Measurements from ENCODE around the gene LRRC14B.

Gene LRRC14B

GRCh38 chr5:176296-176823 lies 14.9 kb upstream of the LRRC14B start:
- DNase-seq, result no peak

DNA sequence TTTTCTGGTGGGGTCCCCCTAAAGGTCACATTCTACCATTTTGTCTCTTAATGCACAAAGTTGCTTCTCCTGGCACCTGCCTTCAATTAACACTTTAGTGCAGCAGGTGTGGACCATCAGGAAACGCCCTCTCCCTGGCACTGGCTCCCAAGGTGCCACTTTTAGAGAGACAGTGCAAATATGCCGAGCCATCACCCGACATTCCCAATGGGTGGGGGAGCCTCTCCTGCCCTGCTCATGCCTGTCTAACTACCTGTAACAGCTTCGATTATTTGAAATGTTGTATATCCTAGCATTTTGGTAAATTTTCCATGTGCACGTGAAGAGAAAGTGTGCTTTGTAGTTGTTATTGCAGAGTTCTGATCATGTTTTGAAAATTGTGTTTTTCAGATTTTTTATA lies 13.2 kb upstream of the LRRC14B start:
- no peak for DNase-seq

DNA sequence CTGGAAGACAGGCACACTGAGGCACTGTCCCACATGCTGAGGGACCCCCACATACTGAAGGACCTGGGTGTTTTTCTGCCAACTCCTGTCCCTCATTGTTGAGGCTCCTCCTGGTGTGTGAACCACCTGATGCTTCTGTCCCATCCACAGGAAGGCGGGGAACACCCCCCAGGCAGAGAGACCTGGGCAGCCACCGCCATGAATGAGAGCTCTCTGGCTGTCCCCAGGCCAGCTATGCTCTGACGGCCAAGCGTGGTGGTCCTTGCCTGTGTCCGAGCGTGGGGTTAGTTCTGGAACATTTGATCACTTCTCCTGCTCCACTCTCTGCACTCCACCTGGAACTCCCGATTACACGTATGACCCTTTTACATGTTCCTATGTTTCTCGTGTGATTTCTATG lies 11.9 kb upstream of the LRRC14B start:
- DNase-seq, result no peak

- DNase-seq, result no peak
Measured at GRCh38 chr5:180286-180918, 10.9 kb upstream of the LRRC14B start.

DNA sequence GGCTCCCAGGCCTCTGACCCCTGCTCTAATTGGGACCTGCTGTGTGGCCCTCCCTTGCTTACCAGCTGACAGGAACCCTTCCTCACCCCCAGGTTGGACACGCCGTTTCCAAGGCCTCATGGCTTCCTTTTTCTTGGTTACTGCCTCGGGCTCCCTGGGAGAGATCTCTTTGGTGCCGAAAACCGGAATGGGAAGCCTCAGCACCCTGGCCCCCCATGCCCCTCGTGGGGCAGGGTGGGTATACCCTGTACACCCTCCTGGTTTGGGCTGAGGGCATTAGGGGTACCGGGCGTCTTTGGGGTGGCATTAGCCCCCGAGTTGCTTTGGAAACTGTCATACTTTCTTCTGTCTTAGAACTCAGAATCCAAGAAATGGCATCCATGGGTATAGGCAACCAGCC lies 10.1 kb upstream of the LRRC14B start:
- no peak for DNase-seq

GRCh38 chr5:181566-181965 lies 9.7 kb upstream of the LRRC14B start:
- no peak for DNase-seq

- DNase-seq, result no peak
Measured at GRCh38 chr5:182126-182525, 9.2 kb upstream of the LRRC14B start.

DNA sequence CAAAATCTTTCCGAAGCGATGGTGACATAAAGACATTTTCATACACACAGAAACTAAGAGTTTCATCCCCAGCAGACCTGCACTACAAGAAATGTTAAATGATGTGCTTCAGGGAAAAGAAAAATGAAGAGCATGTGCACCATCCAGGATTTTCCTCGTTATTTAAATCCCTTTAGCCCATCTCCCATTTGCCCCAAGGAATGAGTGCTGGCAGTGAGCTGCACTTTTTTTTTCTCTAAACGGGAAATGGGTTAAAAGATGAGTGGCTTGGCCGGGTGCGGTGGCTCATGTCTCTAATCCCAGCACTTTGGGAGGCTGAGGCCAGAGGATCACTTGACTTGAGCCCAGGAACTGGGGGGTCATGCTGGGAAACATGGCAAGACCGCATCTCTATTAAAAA lies 6.8 kb upstream of the LRRC14B start:
- DNase-seq, result no peak

DNA sequence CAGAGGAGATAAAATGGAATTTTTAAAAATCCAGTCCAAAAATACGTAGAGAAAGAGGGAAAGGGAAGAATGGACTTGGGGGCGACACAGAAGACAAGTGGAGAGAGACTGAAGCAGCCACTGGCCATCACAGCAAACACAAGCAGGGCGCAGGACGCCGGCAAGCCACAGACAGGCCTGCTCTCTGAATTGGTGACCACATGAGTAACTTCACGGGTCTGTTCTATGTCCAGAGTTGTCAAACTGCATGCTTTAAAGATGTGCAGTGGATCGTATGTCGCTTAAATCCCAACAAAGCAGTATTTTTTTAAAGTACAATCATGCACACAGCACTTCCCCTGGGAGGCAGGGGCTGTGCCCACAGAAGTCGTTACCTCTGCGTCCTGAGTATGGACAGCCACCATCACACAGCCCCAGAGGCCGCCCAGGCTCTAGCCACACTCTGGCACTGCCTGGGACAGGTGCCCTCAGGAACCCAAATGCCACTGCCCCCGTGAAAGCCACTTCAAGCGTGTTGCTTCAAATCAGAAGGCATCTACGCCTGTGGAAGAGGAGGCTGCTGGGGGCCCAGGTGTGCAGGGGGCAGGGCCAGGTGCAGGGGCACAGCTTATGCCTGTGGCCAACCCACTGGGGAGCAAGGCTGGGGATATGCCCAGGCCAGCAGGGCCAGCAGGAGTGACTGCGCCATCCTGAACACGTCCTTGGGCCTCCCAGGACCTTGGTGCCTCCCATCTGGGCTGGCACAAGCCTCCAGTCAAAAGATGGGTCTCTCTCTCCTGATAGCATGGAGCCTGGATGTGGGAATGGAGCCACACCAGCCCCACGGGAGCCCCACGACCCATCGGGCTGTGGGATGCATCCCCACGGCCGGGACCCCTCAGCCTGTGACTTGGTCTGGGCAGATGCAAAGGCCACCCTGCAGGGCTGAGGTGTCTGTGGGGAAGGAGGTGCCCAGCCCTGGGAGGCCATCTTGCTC lies 5.9 kb upstream of the LRRC14B start:
- no peak for DNase-seq

GRCh38 chr5:186091-187041 lies 4.9 kb upstream of the LRRC14B start:
- DNase-seq, result no peak

DNA sequence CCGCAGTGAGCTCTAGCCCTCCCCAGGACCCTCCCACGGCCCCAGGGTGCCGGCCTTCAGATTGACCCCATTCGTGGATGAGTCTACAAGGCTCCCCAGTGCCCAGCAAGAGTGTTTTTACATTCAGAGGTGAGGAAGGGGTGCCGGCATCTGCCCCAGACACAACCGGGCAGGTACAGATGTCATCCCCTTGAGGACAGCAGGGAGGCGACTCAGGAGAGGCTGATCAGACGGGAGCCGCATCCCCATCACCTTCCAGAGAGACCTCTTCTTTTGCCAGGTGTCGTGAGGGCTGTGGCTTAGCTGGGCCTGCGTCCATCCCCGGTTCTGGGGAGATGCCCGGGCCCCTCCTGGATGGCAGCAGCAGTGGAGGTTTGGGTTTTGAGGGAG lies 4.3 kb upstream of the LRRC14B start:
- no peak for DNase-seq

GRCh38 chr5:187617-188451 lies 3.5 kb upstream of the LRRC14B start:
- no peak for DNase-seq

- no peak for DNase-seq
Measured at GRCh38 chr5:188488-189481, 2.5 kb upstream of the LRRC14B start.

DNA sequence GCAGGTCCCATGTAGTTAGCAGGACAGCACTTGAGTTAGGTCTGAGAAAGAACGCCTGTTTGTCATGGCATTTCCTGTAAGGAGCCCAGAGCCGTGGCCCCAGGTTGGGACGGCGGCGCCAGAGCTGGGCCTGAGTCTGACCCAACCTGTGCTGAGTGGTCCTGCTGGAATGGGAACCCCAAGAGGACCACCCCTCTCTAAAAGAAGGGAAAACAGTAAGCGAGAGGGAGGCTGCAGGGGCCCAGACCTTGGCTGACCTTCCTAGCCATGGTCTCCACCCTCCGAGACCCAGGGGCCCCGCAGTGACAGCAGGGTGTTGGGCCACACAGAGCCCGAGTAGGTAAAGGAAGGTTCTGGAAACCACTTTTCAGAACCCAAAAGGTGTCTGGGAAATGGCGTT lies 1.8 kb upstream of the LRRC14B start:
- no peak for DNase-seq

DNA sequence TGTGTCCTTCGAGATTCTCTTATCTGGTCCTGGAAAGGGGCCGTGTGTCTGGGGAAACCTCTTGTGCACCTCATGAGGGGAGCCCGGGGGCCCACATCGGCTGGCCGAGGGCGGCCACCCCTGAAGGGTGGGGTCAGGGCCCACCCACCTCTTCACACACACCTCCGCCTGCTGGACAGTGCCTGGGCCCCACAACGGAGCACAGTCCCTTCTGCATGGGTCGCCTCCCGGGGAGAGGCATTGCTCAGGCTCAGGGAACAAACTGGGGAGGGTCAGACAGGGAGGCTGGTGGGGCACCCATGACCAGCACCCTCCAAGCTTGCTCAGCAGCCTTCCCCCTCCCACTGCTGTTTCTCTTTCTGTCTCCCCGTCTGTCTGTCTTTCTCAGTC lies 1.3 kb upstream of the LRRC14B start:
- DNase-seq, result no peak

- DNase-seq, result no peak
Measured at GRCh38 chr5:190366-191035, 794 bp upstream of the LRRC14B start.

DNA sequence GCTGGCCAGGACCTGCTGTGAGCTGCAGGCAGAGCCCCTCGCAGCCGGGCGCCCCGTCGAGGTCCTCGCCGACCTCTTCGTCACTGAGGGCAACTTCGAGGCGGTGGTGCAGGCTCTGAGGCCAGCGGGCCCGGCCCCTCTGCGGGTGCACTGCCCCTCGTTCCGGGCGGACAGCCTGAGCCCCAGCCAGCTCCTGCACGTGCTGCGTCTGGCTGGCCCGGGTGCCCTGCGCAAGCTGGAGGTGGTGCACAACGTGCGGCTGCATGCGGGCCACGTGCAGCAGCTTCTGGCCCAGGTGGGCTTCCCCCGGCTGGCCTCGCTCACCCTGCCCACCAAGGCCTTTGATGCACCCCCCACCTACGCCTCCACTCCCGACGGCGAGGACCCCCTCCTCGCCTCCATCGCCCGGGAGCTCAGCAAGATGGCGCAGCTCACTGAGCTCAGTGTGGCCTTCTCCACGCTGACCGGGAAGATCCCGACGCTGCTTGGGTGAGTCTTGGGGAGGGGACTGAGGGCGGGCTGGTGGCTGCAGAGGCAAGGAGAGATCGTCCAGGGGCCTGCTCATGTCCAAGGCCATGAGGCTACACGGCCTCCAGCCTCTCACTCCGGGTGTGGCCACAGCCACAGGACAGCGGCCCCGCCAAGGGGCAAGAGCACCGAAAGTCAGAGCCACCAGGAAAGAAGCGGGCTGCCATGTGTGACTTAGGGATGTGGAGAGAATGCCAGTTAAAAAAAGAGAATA lies 825 bp downstream of the LRRC14B start:
- DNase-seq, result no peak

DNA sequence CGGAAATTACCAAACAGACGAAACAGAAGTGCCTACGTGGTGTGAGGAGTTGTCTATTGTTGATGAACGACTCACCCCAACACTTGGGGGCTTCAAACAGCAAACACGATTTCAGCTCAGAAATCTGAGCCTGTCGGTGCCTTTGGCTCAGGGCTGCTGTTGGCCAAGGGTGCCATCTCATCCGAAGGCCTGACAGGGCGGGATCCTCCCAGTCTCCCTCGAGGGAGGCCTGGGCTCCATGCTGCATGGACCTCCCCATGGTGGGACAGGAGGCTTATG lies 1.3 kb downstream of the LRRC14B start:
- DNase-seq, result no peak

DNA sequence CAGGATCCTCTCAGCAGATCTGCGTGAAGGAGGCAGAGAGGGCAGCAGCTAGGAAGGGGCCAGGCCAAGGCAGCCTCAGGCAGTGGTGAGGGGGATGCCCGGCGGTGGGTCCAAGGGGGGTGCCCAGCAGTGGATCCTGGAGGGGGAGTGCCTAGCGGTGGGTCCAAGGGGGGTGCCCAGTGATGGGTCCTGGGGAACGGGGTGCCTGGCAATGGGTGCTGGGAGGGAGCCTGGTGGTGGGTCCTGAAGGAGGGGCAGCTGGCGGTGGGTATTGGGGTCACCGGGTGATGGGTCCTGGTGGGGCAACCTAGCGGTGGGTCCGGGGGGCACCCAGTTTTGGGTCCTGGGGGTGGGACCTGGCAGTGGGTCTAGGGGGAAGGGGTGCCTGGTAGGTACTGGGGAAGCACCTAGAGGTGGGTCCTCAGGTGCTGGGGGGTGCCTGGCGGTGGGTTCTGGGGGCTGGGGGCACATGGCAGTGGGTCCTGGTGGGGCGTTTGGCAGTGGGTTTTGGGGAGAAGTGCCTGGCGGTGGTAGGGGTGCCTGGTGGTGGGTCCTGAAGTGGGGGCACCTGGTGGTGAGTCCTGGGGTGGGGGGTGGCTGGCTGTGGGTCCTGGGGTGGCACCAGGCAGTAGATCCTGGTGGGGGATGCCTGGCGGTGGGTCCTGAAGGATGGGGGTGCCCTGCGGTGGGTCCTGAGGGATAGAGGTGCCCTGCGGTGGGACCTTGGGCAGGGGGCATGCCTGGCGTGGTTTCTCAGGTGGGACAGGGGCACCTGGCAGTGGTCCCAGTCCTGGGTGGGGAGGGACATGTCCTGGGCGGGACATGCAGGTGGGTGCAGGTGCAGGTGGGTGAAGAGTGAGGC lies 1.9 kb downstream of the LRRC14B start:
- DNase-seq, result no peak
